HG02973 (cell line): Measurements from ENCODE around the gene ADCY7.

Experiments
- ATAC-seq: cut with Tn5 transposase; IDR thresholded peaks from one replicate; pipeline ENCODE4 v1.9.1; 2021; ENCODE audit warnings: moderate library complexity; ENCODE audit not compliant: unreplicated experiment

The ADCY7 gene

DNA sequence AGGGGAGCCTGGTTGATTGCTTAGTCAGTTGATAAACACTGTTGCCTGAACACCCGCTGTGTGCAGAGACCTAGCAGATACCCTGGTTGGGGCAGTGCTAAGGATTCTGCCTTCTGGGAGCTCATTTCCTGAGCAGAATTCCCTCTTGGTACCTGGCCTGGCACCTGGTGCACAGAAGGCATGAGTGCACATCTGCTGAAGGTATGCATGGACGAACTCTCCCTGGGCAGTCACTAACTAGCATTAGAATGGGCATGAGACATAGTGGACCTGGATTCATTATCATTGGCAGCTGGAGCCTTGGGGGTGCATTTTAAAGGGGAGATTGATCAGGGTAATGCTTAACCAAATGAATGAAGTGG lies 13.1 kb downstream of the ADCY7 start:
- no peak for ATAC-seq

DNA sequence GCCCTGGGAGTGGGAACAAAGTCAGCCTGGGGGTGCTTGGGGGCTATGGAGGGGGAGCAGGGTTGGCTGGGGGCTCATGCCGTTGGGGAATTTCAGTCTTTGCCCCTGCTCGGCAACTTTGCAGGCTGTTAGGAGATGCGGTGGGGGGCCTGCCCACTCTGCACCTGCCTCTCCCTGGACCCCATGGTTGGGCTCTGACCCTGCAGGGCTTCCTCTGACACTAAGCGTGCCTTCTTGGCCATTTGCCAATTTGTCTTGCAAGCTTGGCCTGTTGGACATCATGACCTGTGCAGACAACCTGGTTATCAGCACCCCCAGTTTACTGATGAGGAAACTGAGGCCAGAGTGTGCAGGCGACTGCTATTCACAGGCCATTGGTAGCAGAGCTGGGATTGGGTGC lies 14.6 kb downstream of the ADCY7 start:
- no peak for ATAC-seq

DNA sequence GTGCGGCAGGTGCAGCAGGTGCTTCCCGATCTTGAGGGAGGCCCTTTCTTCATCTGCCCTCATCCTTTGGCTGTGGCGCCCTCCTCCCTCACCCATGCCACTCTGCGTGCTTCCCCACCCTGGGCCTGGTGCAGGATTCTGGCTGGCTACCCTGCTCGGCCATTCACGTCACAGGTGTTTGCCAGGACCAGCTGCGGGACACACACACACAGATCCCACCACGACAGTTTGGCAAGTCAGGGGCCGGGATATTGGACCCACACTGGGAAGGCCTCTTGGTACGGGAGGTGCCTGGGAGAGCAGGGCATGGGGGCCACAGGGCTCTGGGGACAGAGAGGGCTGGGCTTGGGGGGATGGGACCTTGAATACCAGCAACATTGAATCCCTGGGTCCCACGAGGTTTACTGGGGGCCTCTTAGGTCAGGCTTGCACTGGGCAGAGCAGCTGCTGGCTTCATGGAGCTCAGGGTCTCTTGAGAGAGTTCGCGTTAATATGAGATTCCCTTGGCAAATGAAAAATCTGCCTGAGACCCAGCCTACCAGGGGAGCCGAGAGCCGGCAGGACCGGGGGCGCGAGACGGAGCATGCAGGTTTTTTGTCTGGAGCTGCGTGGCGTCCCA lies 15.1 kb downstream of the ADCY7 start:
- no peak for ATAC-seq

DNA sequence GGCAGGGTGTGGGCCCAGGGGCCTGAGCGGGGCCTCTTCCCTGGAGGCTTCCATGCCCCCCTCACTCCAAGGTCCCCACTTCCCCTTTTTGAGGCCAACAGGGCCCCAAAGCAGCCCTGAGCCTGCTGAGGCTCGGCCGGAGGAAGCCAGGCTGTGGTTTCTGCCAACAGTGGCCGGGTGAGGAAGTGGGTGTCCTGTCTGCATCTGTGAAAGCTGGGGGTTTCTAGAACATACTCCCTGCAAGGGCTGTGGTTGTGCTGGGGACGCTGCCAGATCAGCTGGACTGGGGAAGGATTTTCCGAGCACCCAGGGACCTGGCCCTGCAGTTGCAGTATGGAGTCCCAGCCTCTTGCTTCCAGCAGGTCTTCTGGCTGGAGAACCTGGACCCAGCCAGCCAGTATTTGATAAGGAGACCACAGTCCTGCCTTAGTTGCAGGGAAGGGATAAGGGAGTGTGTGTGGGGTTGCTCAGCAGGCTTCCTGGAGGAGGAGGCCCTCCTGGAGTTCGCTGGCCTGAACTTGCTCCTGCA lies 15.7 kb downstream of the ADCY7 start:
- ATAC-seq = peak; percentile 65

GRCh38 chr16:50282955-50283631 lies 16.7 kb downstream of the ADCY7 start:
- ATAC-seq = no peak

- no peak for ATAC-seq
Measured at GRCh38 chr16:50284131-50284911, 18.0 kb downstream of the ADCY7 start.

DNA sequence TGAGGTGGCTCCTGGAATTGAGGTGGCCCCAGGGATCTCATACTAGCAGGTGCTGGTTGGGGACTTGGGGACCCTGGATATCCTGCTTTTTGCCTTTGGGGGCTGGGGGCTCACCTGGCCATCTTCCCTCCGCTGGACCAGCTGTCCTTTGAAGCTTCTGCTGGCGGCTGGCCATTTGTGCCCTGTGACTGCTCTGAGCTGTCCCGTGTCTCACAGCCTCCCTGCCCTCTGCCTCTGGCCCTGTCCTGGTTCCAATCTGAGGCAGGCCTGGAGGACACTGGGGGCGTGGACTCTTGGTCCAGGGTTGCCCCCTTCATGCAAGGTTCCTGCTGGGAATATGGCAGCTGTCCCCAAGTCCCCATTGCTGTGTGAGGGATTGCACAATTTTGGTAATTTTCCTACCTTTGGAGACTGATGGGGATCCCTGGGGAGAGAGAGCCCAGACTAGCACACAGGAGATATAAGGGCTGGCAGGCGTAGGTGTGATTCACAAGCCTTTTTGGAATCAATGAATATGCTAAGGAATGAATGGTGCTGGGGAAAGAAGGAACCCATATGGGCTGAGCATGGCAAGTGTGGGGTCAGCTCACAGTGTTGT lies 19.2 kb downstream of the ADCY7 start:
- no peak for ATAC-seq

GRCh38 chr16:50286681-50287080 lies 20.3 kb downstream of the ADCY7 start:
- ATAC-seq = no peak

DNA sequence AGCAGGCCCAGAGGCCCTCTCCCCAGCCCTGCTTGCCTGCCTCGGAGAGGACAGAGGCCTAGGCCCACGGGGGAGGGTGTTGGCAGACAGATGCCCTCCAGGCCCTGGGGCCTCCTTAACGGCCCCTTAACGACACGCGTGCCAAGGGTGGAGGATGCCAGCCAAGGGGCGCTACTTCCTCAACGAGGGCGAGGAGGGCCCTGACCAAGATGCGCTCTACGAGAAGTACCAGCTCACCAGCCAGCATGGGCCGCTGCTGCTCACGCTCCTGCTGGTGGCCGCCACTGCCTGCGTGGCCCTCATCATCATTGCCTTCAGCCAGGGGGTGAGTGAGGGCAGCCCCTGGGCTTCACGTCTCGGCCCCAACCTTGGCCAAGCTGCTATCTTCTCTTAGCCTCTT lies 21.7 kb downstream of the ADCY7 start:
- no peak for ATAC-seq

DNA sequence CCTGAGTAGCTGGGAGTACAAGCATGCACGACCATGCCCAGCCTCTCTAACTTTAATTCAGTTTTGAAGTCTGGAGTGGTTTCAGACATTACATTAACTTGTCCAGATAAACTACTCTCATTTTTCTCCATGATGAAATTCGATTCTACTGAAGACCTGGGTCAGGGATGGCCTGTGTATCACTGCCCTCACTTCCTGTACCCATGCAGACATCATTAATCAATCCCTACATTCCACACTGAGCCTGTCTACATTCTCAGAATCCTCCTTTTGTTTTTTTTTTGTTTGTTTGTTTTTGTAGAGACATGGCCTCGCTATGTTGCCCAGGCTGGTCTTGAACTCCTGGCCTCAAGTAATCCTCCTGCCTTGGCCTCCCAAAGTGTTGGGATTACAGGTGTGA lies 22.6 kb downstream of the ADCY7 start:
- no peak for ATAC-seq

DNA sequence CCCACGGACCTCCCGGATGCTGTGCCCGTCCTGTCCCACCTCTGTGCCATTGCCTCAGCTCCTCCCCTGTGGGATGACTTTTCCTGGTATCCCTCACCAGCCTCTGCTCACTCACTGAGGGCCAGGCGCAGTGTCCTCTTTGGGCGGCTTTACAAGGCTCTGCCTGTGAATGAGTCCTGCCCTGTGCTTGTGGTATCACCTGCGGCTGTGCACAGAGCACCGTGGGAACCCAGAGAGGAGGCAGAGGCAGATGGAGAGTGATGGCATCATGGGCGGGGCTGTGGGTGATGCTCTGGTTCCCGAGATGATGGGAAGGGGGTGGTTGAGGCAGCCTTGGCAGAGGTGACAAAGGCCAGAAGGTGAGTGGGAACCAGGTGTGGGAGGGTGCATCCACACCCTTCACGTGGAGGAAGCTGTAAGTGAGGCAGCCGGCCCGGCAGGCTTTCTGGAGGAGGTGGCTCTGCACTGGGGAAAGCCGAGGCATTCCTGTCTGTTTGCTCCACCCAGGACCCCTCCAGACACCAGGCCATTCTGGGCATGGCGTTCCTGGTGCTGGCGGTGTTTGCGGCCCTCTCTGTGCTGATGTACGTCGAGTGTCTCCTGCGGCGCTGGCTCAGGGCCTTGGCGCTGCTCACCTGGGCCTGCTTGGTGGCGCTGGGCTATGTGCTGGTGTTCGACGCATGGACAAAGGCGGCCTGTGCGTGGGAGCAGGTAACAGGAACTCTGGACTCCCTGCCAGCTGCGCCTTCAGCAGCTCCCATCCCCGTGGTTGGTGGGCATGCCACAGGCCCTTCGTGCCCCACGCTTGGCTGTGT lies 23.8 kb downstream of the ADCY7 start:
- ATAC-seq = no peak

- no peak for ATAC-seq
Measured at GRCh38 chr16:50290856-50291255, 24.5 kb downstream of the ADCY7 start.

DNA sequence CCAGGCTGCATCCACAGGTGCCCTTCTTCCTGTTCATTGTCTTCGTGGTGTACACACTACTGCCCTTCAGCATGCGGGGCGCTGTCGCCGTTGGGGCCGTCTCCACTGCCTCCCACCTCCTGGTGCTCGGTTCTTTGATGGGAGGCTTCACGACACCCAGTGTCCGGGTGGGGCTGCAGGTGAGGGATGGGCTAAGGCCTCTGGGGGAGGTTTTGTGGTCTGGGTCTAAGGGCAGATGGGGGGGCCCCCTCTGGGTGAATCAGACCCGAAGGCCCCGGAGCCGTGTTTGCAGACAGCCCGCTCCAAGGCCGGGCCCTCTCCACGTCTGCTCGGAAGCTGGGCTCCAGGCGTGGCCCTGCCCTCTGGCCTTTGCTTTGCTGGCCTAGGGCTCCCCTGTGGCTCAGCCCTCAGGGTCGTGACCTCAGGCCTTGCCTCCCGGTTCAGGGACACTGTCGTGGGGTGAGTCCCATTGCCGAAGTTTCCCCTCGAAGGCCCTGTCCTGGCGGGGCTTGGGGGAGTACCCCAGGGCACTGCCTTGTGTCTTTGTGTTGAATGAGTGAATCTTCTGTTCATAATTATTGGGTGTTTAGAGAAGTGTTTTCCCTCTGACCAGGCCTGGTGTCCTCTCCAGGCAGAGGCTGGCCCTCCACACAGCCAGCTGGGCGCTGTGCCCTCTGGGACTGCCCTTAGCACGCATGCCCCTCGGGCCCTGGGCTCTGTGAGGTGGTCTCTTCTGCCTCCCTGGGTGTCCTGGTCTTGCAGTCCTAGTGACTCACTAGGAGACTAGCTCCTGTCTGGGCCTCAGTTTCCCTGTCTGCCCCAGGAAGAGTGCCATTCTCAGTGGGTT lies 25.6 kb downstream of the ADCY7 start:
- no peak for ATAC-seq

DNA sequence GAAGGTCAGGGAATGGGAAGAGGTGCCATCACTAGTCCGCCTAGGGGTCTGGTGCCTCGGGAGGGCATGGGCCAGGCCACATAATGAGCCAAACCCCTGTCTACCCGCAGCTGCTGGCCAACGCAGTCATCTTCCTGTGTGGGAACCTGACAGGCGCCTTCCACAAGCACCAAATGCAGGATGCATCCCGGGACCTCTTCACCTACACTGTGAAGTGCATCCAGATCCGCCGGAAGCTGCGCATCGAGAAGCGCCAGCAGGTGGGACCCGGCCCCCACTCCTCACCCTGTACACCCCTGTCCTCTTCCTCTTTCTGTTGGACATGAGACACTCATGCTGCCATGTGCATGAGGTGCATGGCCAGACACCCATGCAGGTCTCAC lies 26.2 kb downstream of the ADCY7 start:
- no peak for ATAC-seq

DNA sequence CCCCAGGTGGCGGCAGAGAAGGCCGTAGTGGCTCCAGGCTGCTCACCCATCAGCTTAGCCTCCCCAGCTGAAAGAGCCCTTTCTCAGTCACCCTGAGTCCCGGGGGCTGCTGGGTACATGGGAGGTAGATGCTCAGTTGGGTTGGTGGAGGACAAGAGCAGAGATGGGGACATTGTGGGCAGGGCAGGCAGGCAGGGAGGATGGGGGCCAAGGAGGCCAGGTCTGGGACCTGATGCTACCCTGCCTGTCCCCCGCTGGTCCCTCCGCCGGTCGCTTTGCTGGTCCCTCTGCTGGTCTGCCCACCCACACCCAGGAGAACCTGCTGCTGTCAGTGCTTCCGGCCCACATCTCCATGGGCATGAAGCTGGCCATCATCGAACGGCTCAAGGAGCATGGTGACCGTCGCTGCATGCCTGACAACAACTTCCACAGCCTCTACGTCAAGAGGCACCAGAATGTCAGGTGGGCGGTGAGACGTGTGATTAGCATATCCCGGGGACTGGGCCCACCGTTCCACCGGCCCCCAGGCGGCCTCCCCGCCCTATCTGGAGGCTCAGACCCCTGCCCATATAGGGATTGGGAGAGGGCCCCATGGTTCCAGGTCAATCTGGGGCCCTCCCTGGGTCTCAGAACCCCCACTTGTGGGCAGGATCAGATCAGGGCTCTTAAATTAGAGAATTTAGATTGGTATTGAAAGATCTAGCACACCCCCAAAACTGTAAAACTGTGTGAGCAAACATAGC lies 26.9 kb downstream of the ADCY7 start:
- ATAC-seq = no peak

DNA sequence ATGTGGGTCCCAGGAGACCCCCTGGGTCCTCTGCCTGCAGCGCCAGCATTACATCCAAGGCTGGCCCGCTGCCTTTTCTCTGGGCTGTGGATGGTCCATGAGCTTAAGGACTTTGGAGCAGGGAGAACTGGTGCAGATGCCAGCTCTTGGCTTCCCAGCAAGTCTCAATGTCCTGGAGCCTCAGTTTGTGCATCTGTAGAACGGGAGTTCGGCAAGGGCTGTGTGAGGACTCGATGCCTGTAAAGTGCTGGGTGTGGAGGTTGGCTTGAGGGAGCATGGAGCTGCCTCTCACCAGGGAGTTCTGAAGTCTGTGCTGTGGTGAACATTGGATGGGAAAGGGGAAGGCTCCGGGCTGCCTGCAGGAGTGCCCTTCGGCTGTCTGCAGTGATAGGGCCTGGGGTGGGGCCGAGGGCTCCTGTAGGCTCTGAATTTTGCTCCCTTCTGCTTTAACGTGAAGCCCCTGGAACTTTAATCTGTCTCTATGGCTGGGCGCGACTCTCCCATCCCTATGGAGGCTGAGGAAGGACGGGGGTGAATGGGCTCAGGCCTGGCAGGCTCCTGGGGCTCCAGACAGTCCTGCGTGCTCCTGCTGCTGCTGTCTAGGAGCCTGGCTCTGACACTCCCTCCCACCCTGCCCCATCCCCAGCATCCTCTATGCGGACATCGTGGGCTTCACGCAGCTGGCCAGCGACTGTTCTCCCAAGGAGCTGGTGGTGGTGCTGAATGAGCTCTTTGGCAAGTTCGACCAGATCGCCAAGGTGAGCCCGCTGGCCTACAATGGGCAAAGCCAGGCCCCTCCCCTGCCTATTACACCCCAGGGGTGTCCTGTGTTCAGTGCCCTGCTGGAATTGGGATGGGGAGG lies 27.9 kb downstream of the ADCY7 start:
- no peak for ATAC-seq

DNA sequence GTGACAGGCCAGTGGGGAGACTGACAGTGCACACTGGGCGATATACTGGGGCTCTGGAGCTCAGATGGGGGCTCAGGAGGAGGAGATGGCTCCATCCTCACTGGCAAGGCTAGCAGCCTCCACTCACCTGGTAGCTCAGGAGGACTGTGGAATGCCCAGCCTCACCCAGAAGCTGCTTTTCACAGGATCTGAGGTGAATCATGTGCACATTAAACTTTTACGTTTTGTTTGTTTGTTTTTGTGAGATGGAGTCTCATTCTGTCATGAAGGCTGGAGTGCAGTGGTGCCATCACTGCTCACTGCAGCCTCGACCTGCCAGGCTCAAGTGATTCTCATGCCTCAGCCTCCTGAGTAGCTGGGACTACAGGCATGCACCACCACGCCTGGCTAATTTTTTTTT lies 28.6 kb downstream of the ADCY7 start:
- no peak for ATAC-seq

GRCh38 chr16:50295541-50296132 lies 29.3 kb downstream of the ADCY7 start:
- ATAC-seq = no peak
